Type B pancreatic cell (in vitro differentiated cells): Measurements from ENCODE around the gene FGD6. TPM values are rescaled to one million over a fixed set of nuclear protein-coding genes. Genes with fewer than 3 reads are reported as not detected.

Source experiments
- DNase-seq: peaks from one replicate; pipeline ENCODE4 v3.0.0; 2021; ENCODE audit warnings: mixed read lengths; ENCODE audit not compliant: unreplicated experiment; ENCODE audit errors: extremely low spot score
- H3K27ac Mint-ChIP-seq: 2 replicates; pipeline ENCODE4 v1.8.0; 2021; ENCODE audit warnings: mild to moderate bottlenecking, mixed read lengths
- H3K27me3 Mint-ChIP-seq: 2 replicates; pipeline ENCODE4 v1.8.0; 2021; ENCODE audit warnings: mixed read lengths
- H3K36me3 Mint-ChIP-seq: 2 replicates; pipeline ENCODE4 v1.8.0; 2021; ENCODE audit warnings: mixed read lengths
- H3K4me1 Mint-ChIP-seq: one replicate; pipeline ENCODE4 v1.8.0; 2021; ENCODE audit warnings: mixed read lengths; ENCODE audit not compliant: unreplicated experiment
- H3K4me3 Mint-ChIP-seq: 2 replicates; pipeline ENCODE4 v1.8.0; 2021; ENCODE audit warnings: mild to moderate bottlenecking, mixed read lengths
- H3K9me3 Mint-ChIP-seq: 2 replicates; pipeline ENCODE4 v1.8.0; 2021; ENCODE audit warnings: mixed read lengths
- CTCF ChIP-seq: fragments of 200-600 bp; sonication (generic); conservative IDR thresholded peaks from 2 replicates; pipeline ENCODE4 v1.5.0; 2021; ENCODE audit warnings: antibody characterized with exemption, mild to moderate bottlenecking
- long read RNA-seq: library from polyadenylated mRNA; unstranded; transcript quantifications from one replicate; pipeline ENCODE4 v2.0.0, GENCODE V29; 2020
- total RNA-seq: library from RNA; stranded (reverse); gene quantifications from 2 replicates; pipeline ENCODE4 v1.2.1, GENCODE V29; 2021; ENCODE audit warnings: low replicate concordance

FGD6 gene
- total RNA-seq: 15.8 and 27.5 TPM in 2 replicates
- long read RNA-seq, partial matches to known transcripts: 5 of 8 reads
- long read RNA-seq, other reads (novel, unspliced or antisense): 1 of 8 reads

GRCh38 chr12:95217377-95218149, at the start of gene FGD6, which contains the start of gene VEZT:
FGD6 (minus strand) TSS chr12:95217467; CDS start chr12:95217240, 227 bp downstream.
VEZT (plus strand) TSS chr12:95217807; CDS start chr12:95217851, 44 bp downstream.
- TF ChIP-seq CTCF: peak; percentile 50
- no peaks in the 10 kb centered on the region for H3K9me3 Mint-ChIP-seq
- peak; percentile 99 for DNase-seq
- H3K36me3 Mint-ChIP-seq: peaks cover 8% of the 10 kb centered on the region
- peaks cover 34% of the 10 kb centered on the region for H3K4me1 Mint-ChIP-seq
- peak within 1 kb of the TSS; percentile 97 for H3K27ac Mint-ChIP-seq
- no peaks in the 10 kb centered on the region for H3K27me3 Mint-ChIP-seq
- H3K4me3 Mint-ChIP-seq: peak within 1 kb of the TSS; percentile 98

- no peaks in the 10 kb centered on the region for H3K9me3 Mint-ChIP-seq
- H3K27ac Mint-ChIP-seq: no peak overlapping the region
- no peak for DNase-seq
- H3K36me3 Mint-ChIP-seq: peaks cover 17% of the 10 kb centered on the region
- H3K27me3 Mint-ChIP-seq: no peaks in the 10 kb centered on the region
- no peak overlapping the region for H3K4me3 Mint-ChIP-seq
- H3K4me1 Mint-ChIP-seq: no peaks in the 10 kb centered on the region
- TF ChIP-seq CTCF: no peak
Measured at GRCh38 chr12:95266254-95266653, 49.0 kb upstream of the FGD6 start.

GRCh38 chr12:95265765-95266164, 48.5 kb upstream of the FGD6 start:
- H3K4me3 Mint-ChIP-seq: no peak overlapping the region
- no peak overlapping the region for H3K27ac Mint-ChIP-seq
- peak; percentile 58 for TF ChIP-seq CTCF
- no peaks in the 10 kb centered on the region for H3K27me3 Mint-ChIP-seq
- H3K9me3 Mint-ChIP-seq: no peaks in the 10 kb centered on the region
- H3K4me1 Mint-ChIP-seq: no peaks in the 10 kb centered on the region
- DNase-seq: no peak
- peaks cover 15% of the 10 kb centered on the region for H3K36me3 Mint-ChIP-seq

GRCh38 chr12:95262808-95263207, 45.5 kb upstream of the FGD6 start:
- Mint-ChIP-seq H3K27ac (no peak overlapping the region), H3K36me3 (peaks cover 15% of the 10 kb centered on the region), H3K9me3 (no peaks in the 10 kb centered on the region)

GRCh38 chr12:95261109-95261508, 43.8 kb upstream of the FGD6 start:
- Mint-ChIP-seq H3K36me3 (peaks cover 23% of the 10 kb centered on the region), H3K27me3 (no peaks in the 10 kb centered on the region), H3K4me3 (no peak overlapping the region), H3K4me1 (no peaks in the 10 kb centered on the region), H3K9me3 (no peaks in the 10 kb centered on the region), H3K27ac (no peak overlapping the region)
- DNase-seq: no peak
- no peak for TF ChIP-seq CTCF

More at GRCh38 chr12:95262808-95263207, 45.5 kb upstream of the FGD6 start:
- H3K4me3 Mint-ChIP-seq: no peak overlapping the region
- H3K27me3 Mint-ChIP-seq: no peaks in the 10 kb centered on the region
- H3K4me1 Mint-ChIP-seq: no peaks in the 10 kb centered on the region
- DNase-seq: no peak
- TF ChIP-seq CTCF: no peak
